Neural cell (in vitro differentiated cells): ENCODE data around the gene PCK1. TPM values are rescaled to one million over a fixed set of nuclear protein-coding genes. Genes with fewer than 3 reads are reported as not detected.
A peak's percentile ranks its signal among the peaks of the same experiment; 100 is the strongest.

Experiments
- H2AFZ ChIP-seq: fragments of 200-600, 300-800 bp; sonication (generic), shearing (Covaris generic); 2 replicates; pipeline ENCODE4 v1.6.0; 2014; ENCODE audit warnings: low read depth, mild to moderate bottlenecking, antibody characterized with exemption, low read length, moderate library complexity
- H3F3A ChIP-seq: fragments of 200-600 bp; shearing (Covaris generic); 2 replicates; pipeline ENCODE4 v1.6.1; 2016; ENCODE audit warnings: mild to moderate bottlenecking, moderate library complexity, mixed read lengths, antibody characterized with exemption, low read length; ENCODE audit not compliant: insufficient read depth, poor library complexity, severe bottlenecking
- H3K27ac ChIP-seq: fragments of 200-600, 300-800 bp; sonication (generic), shearing (Covaris generic); 2 replicates; pipeline ENCODE4 v1.5.1; 2014; ENCODE audit warnings: mild to moderate bottlenecking, low read length, moderate library complexity
- H3K27me3 ChIP-seq: fragments of 300-800, 200-600 bp; sonication (generic), shearing (Covaris generic); 2 replicates; pipeline ENCODE4 v1.6.0; 2014; ENCODE audit warnings: mild to moderate bottlenecking, low read depth, low read length, moderate library complexity; ENCODE audit not compliant: insufficient read depth
- H3K36me3 ChIP-seq: fragments of 300-800, 200-600 bp; sonication (generic), shearing (Covaris generic); 2 replicates; pipeline ENCODE4 v1.5.1; 2014; ENCODE audit warnings: mild to moderate bottlenecking, antibody characterized with exemption, low read length, moderate library complexity; ENCODE audit not compliant: insufficient read depth
- H3K4me2 ChIP-seq: fragments of 300-800, 200-600 bp; sonication (generic), shearing (Covaris generic); 2 replicates; pipeline ENCODE4 v1.6.0; 2014; ENCODE audit warnings: mild to moderate bottlenecking, low read length
- H3K4me3 ChIP-seq: fragments of 300-800, 200-600 bp; sonication (generic), shearing (Covaris generic); 2 replicates; pipeline ENCODE4 v1.5.1; 2014; ENCODE audit warnings: mild to moderate bottlenecking, low read length, moderate library complexity
- H3K79me2 ChIP-seq: fragments of 200-600 bp; shearing (Covaris generic); replicated peaks from 2 replicates; pipeline ENCODE4 v1.6.0; 2014; ENCODE audit warnings: mild to moderate bottlenecking, low read length, moderate library complexity; ENCODE audit not compliant: insufficient read depth
- H3K9ac ChIP-seq: fragments of 300-800, 200-600 bp; sonication (generic), shearing (Covaris generic); 2 replicates; pipeline ENCODE4 v1.6.1; 2016; ENCODE audit warnings: mild to moderate bottlenecking, low read length, mixed read lengths
- H3K9me2 ChIP-seq: fragments of 200-600 bp; shearing (Covaris generic); 2 replicates; pipeline ENCODE4 v1.6.1; 2016; ENCODE audit warnings: mild to moderate bottlenecking, low read length, mixed read lengths; ENCODE audit not compliant: insufficient read depth
- H3K9me3 ChIP-seq: fragments of 200-600, 300-800 bp; sonication (generic), shearing (Covaris generic); 2 replicates; pipeline ENCODE4 v1.6.1; 2016; ENCODE audit warnings: mild to moderate bottlenecking, mixed run types, low read length, moderate library complexity, mixed read lengths
- H4K20me1 ChIP-seq: fragments of 200-600 bp; shearing (Covaris generic); 2 replicates; pipeline ENCODE4 v1.6.1; 2016; ENCODE audit warnings: mild to moderate bottlenecking, mixed run types; ENCODE audit not compliant: insufficient read depth
- CTCF ChIP-seq: fragments of 450-650 bp; IDR thresholded peaks from 2 replicates; pipeline ENCODE4 v1.5.1; 2014; ENCODE audit warnings: antibody characterized with exemption, mild to moderate bottlenecking, moderate library complexity; ENCODE audit not compliant: poor library complexity, severe bottlenecking
- EP300 ChIP-seq: fragments of 450-650 bp; conservative IDR thresholded peaks from 2 replicates; pipeline ENCODE4 v1.6.1; 2014; ENCODE audit warnings: antibody characterized with exemption, mild to moderate bottlenecking, moderate library complexity; ENCODE audit not compliant: poor library complexity, severe bottlenecking
- EZH2 ChIP-seq: fragments of 200-600, 300-800 bp; shearing (Covaris generic), sonication (generic); IDR thresholded peaks from 2 replicates; pipeline ENCODE4 v1.6.1; 2014; ENCODE audit warnings: antibody characterized with exemption, low read length, borderline replicate concordance, mild to moderate bottlenecking; ENCODE audit not compliant: insufficient read depth, poor library complexity, severe bottlenecking
- MXI1 ChIP-seq: fragments of 450-650 bp; conservative IDR thresholded peaks from 2 replicates; pipeline ENCODE4 v1.6.1; 2014; ENCODE audit warnings: antibody characterized with exemption, mild to moderate bottlenecking; ENCODE audit not compliant: poor library complexity, severe bottlenecking
- POLR2AphosphoS5 ChIP-seq: IDR thresholded peaks from 2 replicates; pipeline ENCODE4 v1.6.1; 2012
- RAD21 ChIP-seq: fragments of 450-650 bp; conservative IDR thresholded peaks from 2 replicates; pipeline ENCODE4 v1.6.1; 2014; ENCODE audit warnings: antibody characterized with exemption, mild to moderate bottlenecking, moderate library complexity
- SMC3 ChIP-seq: fragments of 450-650 bp; conservative IDR thresholded peaks from 2 replicates; pipeline ENCODE4 v1.6.1; 2014; ENCODE audit warnings: antibody characterized with exemption, mild to moderate bottlenecking, moderate library complexity; ENCODE audit not compliant: poor library complexity
- TAF1 ChIP-seq: IDR thresholded peaks from 2 replicates; pipeline ENCODE4 v1.6.1; 2012; ENCODE audit warnings: low read depth
- polyA plus RNA-seq: library from polyadenylated mRNA; depleted of rRNA; stranded (reverse); fragments of >200 nt; gene quantifications from 2 replicates; pipeline ENCODE4 v1.2.3, GENCODE V29; 2014

Gene PCK1
- polyA plus RNA-seq, 1 donor from 2014 or later = 0.24 TPM

- no peak overlapping the region for H2AFZ ChIP-seq
- no peaks in the 10 kb centered on the region for H3K9me2 ChIP-seq
- H4K20me1 ChIP-seq = no peaks in the 10 kb centered on the region
- H3K4me3 ChIP-seq = peak overlapping the region; percentile 29
- peak overlapping the region; percentile 12 for H3K9ac ChIP-seq
- H3K27ac ChIP-seq = peak overlapping the region; percentile 62
- H3K4me2 ChIP-seq = peak overlapping the region; percentile 45
- no peaks in the 10 kb centered on the region for H3K36me3 ChIP-seq
- H3K27me3 ChIP-seq = no peaks in the 10 kb centered on the region
- no peaks in the 10 kb centered on the region for H3K9me3 ChIP-seq
- TF ChIP-seq EZH2 = no peak
- TF ChIP-seq POLR2AphosphoS5 = peak; percentile 52
- TF ChIP-seq EP300 = peak; percentile 54
- H3K79me2 ChIP-seq = no peaks in the 10 kb centered on the region
- no peaks in the 10 kb centered on the region for H3F3A ChIP-seq
These were observed 7.4 kb upstream of the PCK1 start for GRCh38 chr20:57553376-57554018.

GRCh38 chr20:57555457-57556184 lies 5.3 kb upstream of the PCK1 start:
- TF ChIP-seq SMC3 = no peak
- no peak for TF ChIP-seq RAD21
- Histone ChIP-seq H4K20me1 (no peaks in the 10 kb centered on the region), H3K4me3 (no peak overlapping the region), H3K9me3 (no peaks in the 10 kb centered on the region), H3K27me3 (no peaks in the 10 kb centered on the region), H3K4me2 (no peak overlapping the region), H3K36me3 (no peaks in the 10 kb centered on the region), H2AFZ (no peak overlapping the region), H3F3A (no peaks in the 10 kb centered on the region), H3K9ac (no peak overlapping the region), H3K9me2 (no peaks in the 10 kb centered on the region), H3K79me2 (no peaks in the 10 kb centered on the region), H3K27ac (no peak overlapping the region)

GRCh38 chr20:57556980-57557274 lies 4.0 kb upstream of the PCK1 start:
- H2AFZ ChIP-seq = no peak overlapping the region
- H3F3A ChIP-seq = no peaks in the 10 kb centered on the region
- no peaks in the 10 kb centered on the region for H3K27me3 ChIP-seq
- H3K4me2 ChIP-seq = no peak overlapping the region
- no peaks in the 10 kb centered on the region for H3K9me2 ChIP-seq
- no peaks in the 10 kb centered on the region for H3K36me3 ChIP-seq
- no peaks in the 10 kb centered on the region for H3K9me3 ChIP-seq
- no peaks in the 10 kb centered on the region for H3K79me2 ChIP-seq
- no peak overlapping the region for H3K27ac ChIP-seq
- no peaks in the 10 kb centered on the region for H4K20me1 ChIP-seq
- H3K9ac ChIP-seq = no peak overlapping the region
- no peak for TF ChIP-seq CTCF
- no peak for TF ChIP-seq TAF1
- no peak for TF ChIP-seq MXI1
- no peak for TF ChIP-seq EZH2
- no peak for TF ChIP-seq POLR2AphosphoS5
- no peak overlapping the region for H3K4me3 ChIP-seq
